ENCODE measurements around the gene CTDSPL. TPM values are rescaled to one million over a fixed set of nuclear protein-coding genes. Genes with fewer than 3 reads are reported as not detected.

CTDSPL gene
- total and polyA plus RNA-seq, 2 donors, result 36.9 to 58.2 TPM

DNA sequence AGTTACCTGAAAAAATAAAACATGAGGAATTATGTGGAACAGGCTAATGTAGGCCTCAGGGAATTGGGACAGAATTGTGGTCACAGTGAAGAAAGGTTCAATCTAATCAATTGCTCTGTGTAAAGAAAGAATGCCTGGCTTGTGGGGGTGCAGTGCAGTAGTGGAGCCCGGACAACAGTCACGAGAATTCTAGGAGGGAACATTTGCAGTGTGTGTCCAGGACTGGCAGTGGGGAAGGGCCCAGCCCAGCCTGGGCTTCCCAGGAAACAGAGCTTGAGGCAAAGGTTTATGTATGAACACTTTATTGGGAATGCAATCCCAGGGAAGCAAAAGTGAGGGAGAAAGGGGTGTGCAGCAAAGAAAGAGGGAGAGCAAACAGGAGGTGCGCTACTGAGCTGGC, 29.2 kb upstream of the CTDSPL start:
- Histone ChIP-seq H3K36me3 (ENCODE audit: insufficient read depth) (no peaks in the 10 kb centered on the region), H3K4me1 (ENCODE audit: insufficient read depth) (no peaks in the 10 kb centered on the region), H3K4me3 (ENCODE audit: low read depth, low read length) (no peak overlapping the region), H3K27ac (ENCODE audit: low read depth) (no peak overlapping the region)
- DNase-seq (ENCODE audit: extremely low spot score), result no peak
- WGBS, result 85% methylated on average over 3 of the region's 3 CpGs

DNA sequence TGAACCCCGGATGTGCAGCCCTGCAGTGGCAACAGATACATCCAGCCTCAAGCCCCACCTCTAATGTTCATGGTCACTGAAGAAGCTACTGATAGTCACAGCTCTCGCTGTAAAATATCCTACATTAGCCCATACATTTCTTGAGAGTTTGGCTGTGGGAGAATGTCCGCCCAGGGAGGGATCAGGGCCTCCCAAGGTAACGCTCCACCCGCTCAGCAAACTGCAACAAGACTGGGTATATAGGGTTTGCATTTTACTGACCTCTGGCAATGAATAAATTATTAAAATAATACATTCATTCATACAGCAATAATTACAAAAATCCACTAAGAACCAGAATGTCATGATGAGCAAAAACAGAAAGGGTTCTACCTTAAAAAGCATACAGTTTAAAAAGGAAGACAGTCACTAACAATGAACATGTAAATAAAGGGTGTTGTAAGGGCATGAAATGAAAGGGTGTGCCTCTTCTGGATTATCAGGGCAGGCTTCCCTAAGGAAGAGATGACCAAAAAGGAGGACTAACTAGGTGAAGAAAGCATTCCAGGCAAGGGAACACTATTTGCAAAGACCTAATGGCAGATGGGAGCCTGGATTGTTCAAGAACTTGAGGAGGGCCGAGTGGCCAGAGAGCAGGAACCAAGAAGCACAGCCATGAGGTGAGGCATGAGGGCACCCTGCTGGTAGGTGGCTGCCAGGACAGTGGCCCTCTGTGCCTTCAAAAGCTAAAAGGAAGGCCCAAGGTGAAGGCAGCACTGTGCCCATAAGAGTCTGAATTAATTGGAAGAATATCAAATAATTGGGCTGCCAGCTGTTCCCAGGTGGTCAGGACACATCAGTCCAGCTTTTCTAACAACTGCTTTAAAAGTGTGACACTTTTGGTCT, 28.1 kb upstream of the CTDSPL start:
- Histone ChIP-seq H3K4me3 (ENCODE audit: low read depth, low read length) (no peak overlapping the region), H3K4me1 (ENCODE audit: insufficient read depth) (no peaks in the 10 kb centered on the region), H3K27ac (ENCODE audit: low read depth) (no peak overlapping the region), H3K36me3 (ENCODE audit: insufficient read depth) (no peaks in the 10 kb centered on the region)
- WGBS, result 92% methylated on average over 6 of the region's 6 CpGs
- no peak for DNase-seq (ENCODE audit: extremely low spot score)

DNA sequence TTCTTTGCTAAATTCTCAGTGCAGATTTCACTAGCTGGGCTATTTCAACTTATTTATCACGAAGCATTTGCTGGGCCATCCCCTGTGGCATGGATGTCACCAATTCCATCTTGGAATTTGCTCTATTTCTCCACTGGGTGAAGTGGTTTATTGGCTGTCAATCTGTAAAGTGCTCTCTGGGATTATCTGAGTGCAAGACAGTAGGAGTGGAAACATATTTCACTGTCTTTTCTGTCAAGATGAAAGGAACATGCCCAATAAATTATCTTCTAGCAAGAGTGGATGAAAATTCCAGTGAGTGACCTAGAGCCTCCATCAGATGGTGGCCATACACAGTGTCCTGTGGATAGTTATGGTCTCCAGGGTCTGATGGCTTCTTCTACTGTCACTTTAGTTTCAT, 25.1 kb upstream of the CTDSPL start:
- Histone ChIP-seq H3K36me3 (ENCODE audit: insufficient read depth) (no peaks in the 10 kb centered on the region), H3K4me1 (ENCODE audit: insufficient read depth) (no peaks in the 10 kb centered on the region), H3K27ac (ENCODE audit: low read depth) (no peak overlapping the region), H3K4me3 (ENCODE audit: low read depth, low read length) (no peak overlapping the region)
- 90% methylated on average over 1 of the region's 1 CpG for WGBS
- no peak for DNase-seq (ENCODE audit: extremely low spot score)

DNA sequence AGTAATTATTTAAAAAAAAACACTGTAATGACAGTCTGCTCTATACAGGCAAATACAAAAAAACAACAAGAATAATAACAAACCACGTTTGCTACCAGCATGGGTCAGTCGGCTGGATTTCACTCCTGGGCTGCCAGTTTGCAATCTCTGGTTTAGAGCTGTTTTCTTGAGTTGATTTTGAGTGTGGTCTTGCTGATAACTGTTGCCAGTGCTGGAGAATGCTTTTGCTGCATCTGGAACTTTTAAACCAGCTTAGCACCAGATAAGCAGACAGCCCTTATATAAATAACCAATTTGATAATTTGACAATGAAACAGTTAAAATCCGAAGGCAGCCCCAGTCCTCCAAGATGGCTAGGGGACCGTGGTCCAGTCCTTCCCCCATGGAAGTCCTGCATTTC, 14.0 kb upstream of the CTDSPL start:
- 32% methylated on average over 4 of the region's 4 CpGs for WGBS

DNA sequence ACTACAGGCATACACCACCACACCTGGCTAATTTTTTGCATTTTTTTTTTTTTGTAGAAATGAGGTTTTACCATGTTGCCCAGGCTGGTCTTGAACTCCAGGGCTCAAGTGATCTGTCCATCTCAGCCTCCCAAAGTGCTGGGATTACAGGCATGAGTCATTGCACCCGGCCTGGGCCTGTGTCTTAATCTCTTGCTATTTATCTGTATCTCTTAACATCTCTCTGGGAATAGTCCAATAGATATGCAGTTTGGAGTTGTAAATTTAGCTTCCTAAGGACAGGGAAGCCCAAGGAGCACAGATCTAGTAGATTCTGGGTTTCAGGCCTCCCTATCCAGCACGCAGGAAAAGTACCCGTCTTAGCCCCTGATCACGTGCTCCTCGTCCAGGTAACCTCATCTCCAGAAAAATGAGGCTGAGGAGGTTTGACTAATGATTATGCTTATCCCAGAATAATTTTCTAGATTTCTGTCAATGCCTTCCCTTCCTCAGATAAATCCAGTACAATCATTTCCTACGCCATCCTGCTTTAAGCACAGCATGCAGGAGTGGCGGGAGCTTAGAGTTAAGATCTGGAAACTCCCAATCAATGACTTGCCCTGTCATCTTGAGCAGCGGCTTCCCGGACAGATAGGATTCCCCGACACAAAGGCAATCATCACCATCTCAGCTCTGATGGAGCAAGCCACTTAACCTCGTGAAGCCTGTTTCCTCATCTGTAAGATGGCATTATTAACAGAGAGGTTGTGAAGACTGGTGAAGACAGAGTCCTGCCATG, 12.3 kb upstream of the CTDSPL start:
- no peak for DNase-seq (ENCODE audit: extremely low spot score)
- no peaks in the 10 kb centered on the region for H3K36me3 ChIP-seq (ENCODE audit: insufficient read depth)
- H3K4me1 ChIP-seq (ENCODE audit: insufficient read depth), result no peaks in the 10 kb centered on the region
- H3K27ac ChIP-seq (ENCODE audit: low read depth), result no peak overlapping the region
- H3K4me3 ChIP-seq (ENCODE audit: low read depth, low read length), result no peak overlapping the region
- WGBS, result 82% methylated on average over 11 of the region's 11 CpGs

More for the DNA sequence above, 14.0 kb upstream of the CTDSPL start:
- DNase-seq (ENCODE audit: extremely low spot score), result no peak
- no peak overlapping the region for H3K27ac ChIP-seq (ENCODE audit: low read depth)
- no peaks in the 10 kb centered on the region for H3K36me3 ChIP-seq (ENCODE audit: insufficient read depth)
- H3K4me3 ChIP-seq (ENCODE audit: low read depth, low read length), result no peak overlapping the region
- no peaks in the 10 kb centered on the region for H3K4me1 ChIP-seq (ENCODE audit: insufficient read depth)

DNA sequence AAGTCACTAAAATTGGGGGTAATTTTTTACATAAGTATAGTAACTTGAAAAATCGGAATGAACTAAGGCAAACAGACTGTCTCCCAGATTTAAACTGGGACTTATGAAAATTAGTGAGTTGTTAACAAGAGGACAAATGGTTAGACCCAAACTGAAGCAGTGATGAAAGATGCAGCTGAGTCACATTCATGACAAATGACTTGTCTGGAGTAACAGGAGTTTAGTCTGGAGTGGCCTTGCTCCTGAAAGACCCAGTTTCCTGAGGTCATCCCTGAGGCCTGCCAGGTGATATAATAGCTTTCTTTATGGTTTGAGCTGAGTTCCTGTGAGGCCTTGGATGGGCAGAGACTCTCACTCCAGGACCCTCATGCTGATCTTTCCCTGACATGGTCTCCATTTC, 9.6 kb upstream of the CTDSPL start:
- 91% methylated on average over 1 of the region's 1 CpG for WGBS
- no peak for DNase-seq (ENCODE audit: extremely low spot score)

DNA sequence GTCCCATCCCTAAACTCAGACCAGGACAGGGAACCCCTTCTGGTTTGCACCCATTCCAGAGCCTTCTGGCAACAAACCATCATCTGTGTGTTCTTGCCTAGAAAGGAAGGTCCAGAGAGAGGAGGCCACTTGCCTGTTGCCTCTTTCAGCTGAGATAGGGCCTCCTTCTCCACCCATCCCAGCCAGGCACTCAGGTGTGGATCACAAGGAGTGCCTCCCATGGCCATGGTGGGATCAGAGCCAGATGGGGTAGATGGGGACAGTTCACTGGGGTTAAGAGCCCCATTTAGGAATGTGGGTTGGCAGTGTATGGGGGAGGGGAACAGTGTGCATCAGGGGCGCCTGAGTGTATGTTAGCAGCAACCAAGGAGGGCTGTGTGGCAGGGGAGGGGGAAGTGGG, 8.9 kb upstream of the CTDSPL start:
- 100% methylated on average over 1 of the region's 1 CpG for WGBS
- Histone ChIP-seq H3K4me1 (ENCODE audit: insufficient read depth) (no peaks in the 10 kb centered on the region), H3K36me3 (ENCODE audit: insufficient read depth) (no peaks in the 10 kb centered on the region), H3K4me3 (ENCODE audit: low read depth, low read length) (no peak overlapping the region), H3K27ac (ENCODE audit: low read depth) (no peak overlapping the region)
- no peak for DNase-seq (ENCODE audit: extremely low spot score)

More for the DNA sequence above, 9.6 kb upstream of the CTDSPL start:
- no peak overlapping the region for H3K4me3 ChIP-seq (ENCODE audit: low read depth, low read length)
- H3K36me3 ChIP-seq (ENCODE audit: insufficient read depth), result no peaks in the 10 kb centered on the region
- H3K27ac ChIP-seq (ENCODE audit: low read depth), result no peak overlapping the region
- no peaks in the 10 kb centered on the region for H3K4me1 ChIP-seq (ENCODE audit: insufficient read depth)

DNA sequence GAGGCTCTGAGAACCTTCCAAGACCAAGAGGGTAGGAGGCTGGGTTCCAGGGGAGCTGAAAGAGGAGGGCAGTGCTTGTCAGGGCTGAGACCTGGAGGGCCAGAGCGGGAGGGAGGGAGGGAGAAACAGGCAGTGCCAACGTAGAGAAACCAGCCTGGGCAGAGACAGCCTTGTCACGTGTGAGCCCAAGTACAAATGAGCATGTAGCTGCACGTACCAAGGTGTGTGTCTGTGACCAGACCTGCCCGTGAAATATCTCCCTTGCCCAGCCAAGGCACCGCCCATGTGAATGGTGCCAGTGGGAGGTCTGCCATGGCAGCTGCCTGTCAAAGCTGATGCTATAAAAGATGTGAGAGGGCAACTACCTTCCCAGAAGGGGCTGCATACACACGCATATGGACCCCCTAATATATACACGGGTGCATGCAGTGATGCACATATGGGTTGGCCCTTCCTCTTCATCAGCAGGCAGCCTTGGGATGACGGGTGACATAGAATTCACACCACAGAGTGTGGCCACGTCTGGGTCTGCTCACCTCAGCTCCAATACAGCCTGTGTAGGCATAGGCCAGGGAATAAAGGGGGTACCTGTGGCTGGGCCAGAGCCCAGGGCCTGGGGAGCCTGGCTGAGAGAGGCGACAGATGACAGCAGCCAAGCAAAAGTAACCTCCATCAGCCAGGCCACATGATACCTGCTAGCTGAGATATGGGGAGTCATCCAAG, 7.8 kb upstream of the CTDSPL start:
- Histone ChIP-seq H3K27ac (ENCODE audit: low read depth) (no peak overlapping the region), H3K4me3 (ENCODE audit: low read depth, low read length) (no peak overlapping the region), H3K36me3 (ENCODE audit: insufficient read depth) (no peaks in the 10 kb centered on the region), H3K4me1 (ENCODE audit: insufficient read depth) (no peaks in the 10 kb centered on the region)
- WGBS, result 75% methylated on average over 11 of the region's 11 CpGs
- peak; percentile 67 for DNase-seq (ENCODE audit: extremely low spot score)

DNA sequence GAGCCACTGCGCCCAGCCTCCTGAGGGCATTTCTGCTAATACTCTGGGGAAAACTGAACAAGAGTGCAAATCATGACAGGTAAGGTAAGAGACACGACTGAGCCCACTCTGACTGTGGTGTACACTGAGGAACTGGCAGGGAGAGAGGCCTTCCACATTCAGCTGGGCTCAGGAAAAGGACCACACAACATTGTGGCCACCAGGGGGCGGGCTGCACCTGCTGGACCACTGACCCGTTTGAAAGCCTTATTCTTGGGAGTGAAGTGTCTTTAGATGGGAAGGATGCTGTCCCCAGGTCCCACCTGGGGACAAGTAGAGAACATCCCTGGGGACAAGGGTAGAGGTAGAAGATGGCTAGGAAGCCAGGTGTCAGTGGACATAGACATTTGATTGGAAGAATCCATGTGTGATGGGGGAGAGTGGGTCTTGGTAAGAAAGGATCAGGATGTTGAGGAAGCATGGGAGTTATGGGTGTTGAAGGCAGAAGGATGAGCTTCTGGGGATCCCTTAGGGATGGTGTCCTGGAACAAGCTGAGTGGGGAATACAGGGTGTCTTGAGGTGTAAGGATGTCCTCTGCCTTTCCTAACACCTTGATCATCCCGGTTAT, 6.2 kb upstream of the CTDSPL start:
- Histone ChIP-seq H3K4me3 (ENCODE audit: low read depth, low read length) (no peak overlapping the region), H3K27ac (ENCODE audit: low read depth) (no peak overlapping the region), H3K4me1 (ENCODE audit: insufficient read depth) (no peaks in the 10 kb centered on the region), H3K36me3 (ENCODE audit: insufficient read depth) (no peaks in the 10 kb centered on the region)
- WGBS, result 36% methylated on average over 5 of the region's 5 CpGs
- DNase-seq (ENCODE audit: extremely low spot score), result no peak

DNA sequence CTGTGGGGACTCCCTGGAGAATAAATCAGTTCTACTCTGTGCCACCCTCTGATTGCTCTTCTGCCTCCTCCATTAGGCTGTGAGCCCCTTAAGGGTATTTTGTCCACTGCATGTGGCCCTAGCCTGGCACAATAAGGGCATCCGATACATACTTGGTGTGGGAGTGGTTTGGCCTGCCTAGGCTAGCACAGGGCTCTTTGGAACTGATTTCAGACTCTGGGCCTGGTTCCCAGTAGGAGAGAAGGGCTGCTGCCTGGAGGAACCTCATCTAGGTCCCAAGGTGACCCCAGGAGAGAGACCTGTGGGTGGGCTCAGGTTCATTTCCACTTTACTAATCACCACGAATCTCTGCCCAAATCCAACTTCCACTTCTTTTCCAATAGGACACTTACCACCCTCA, 5.3 kb upstream of the CTDSPL start:
- WGBS, result 56% methylated on average over 2 of the region's 2 CpGs
- H3K36me3 ChIP-seq (ENCODE audit: insufficient read depth), result no peaks in the 10 kb centered on the region
- no peak overlapping the region for H3K27ac ChIP-seq (ENCODE audit: low read depth)

DNA sequence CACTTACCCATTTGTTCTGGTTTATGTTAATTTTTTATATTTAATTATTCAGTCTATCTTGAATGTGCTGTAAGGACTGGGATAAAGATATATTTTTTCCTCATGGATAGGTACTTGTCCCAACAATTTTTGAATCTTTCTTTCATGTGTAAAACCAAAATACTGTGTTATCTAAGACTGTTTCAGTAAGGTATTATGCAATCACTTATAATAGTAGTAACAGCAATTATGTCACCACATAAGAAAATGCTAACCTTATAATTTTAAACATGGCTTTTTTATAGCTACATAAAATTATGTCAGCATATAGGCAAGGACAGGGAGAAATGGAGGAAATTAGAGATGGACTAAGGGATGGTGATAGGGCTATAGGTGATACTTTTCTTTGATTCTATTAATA, 2.9 kb upstream of the CTDSPL start:
- no peak overlapping the region for H3K4me3 ChIP-seq (ENCODE audit: low read depth, low read length)
- H3K36me3 ChIP-seq (ENCODE audit: insufficient read depth), result no peaks in the 10 kb centered on the region
- H3K4me1 ChIP-seq (ENCODE audit: insufficient read depth), result peaks cover 4% of the 10 kb centered on the region
- DNase-seq (ENCODE audit: extremely low spot score), result no peak
- H3K27ac ChIP-seq (ENCODE audit: low read depth), result no peak overlapping the region

More for the DNA sequence above, 5.3 kb upstream of the CTDSPL start:
- Histone ChIP-seq H3K4me3 (ENCODE audit: low read depth, low read length) (no peak overlapping the region), H3K4me1 (ENCODE audit: insufficient read depth) (no peaks in the 10 kb centered on the region)
- no peak for DNase-seq (ENCODE audit: extremely low spot score)

DNA sequence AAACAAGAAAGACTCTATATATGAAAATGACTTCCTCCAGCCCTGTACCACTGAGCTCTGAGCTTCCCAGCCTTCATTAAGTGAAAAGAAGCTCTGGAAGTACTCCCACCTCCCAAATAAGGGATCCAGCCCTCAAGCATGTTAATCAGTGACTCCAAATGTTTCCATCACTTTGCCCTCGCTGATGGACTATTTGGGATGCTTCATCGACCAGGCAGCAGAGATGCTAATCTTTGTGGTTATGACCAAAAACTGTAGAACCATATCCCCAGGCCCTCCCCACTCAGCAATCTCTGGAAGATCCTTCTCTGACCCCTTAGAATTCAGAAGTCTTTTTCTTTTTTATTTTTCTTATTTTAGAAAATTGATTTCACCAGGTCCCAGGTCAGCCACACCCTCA, 2.3 kb upstream of the CTDSPL start:
- 85% methylated on average over 2 of the region's 2 CpGs for WGBS
- no peak overlapping the region for H3K4me3 ChIP-seq (ENCODE audit: low read depth, low read length)
- H3K27ac ChIP-seq (ENCODE audit: low read depth), result no peak overlapping the region
- no peak for DNase-seq (ENCODE audit: extremely low spot score)
- H3K36me3 ChIP-seq (ENCODE audit: insufficient read depth), result no peaks in the 10 kb centered on the region
- H3K4me1 ChIP-seq (ENCODE audit: insufficient read depth), result peaks cover 4% of the 10 kb centered on the region

DNA sequence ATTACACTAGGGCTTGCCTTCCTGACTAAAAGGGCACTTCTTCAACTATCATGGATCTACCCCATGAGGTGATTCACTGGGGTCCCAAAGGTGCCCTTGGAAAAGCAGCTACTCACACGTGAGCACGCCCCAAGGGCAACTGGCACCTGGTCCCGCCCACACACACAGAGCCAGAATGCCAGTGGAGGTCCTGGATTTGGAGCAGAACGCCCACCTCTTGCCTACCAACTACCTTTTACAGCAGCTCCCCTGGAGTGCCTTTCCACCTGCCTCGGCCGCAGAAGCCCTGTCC, 1.8 kb upstream of the CTDSPL start:
- 85% methylated on average over 6 of the region's 6 CpGs for WGBS
- peaks cover 4% of the 10 kb centered on the region for H3K4me1 ChIP-seq (ENCODE audit: insufficient read depth)
- H3K36me3 ChIP-seq (ENCODE audit: insufficient read depth), result no peaks in the 10 kb centered on the region
- H3K4me3 ChIP-seq (ENCODE audit: low read depth, low read length), result no peak overlapping the region
- peak overlapping the region; percentile 61 for H3K27ac ChIP-seq (ENCODE audit: low read depth)
- DNase-seq (ENCODE audit: extremely low spot score), result no peak
